ENCODE measurements around the gene CCL19.

- no peak for TF ChIP-seq CTCF (IDR thresholded peaks at IDR 0.05; ENCODE audit: insufficient read depth, low read length, poor library complexity, severe bottlenecking)
- TF ChIP-seq EZH2phosphoT487 (conservative IDR thresholded peaks at IDR 0.05; ENCODE audit: low read length): no peak
Measured at GRCh38 chr9:34691936-34692315, 850 bp upstream of the CCL19 start.

Data from SU-DHL-6 (cell line).